SK-N-SH (cell line): ENCODE results near the gene TRIP10.

Experiments used
- CTCF ChIP-seq: fragments of 200-600 bp; sonication (generic); IDR thresholded peaks from 2 replicates; pipeline ENCODE4 v1.6.1; 2017; ENCODE audit warnings: antibody characterized with exemption, mild to moderate bottlenecking, moderate library complexity
- TCF12 ChIP-seq: IDR thresholded peaks from 2 replicates; pipeline ENCODE4 v1.4.0; 2012
- TF ChIP-seq, protein P1 (sequence below): IDR thresholded peaks from 2 replicates; pipeline ENCODE4 v1.4.0; 2012; ENCODE audit warnings: low read depth, borderline replicate concordance

DNA sequence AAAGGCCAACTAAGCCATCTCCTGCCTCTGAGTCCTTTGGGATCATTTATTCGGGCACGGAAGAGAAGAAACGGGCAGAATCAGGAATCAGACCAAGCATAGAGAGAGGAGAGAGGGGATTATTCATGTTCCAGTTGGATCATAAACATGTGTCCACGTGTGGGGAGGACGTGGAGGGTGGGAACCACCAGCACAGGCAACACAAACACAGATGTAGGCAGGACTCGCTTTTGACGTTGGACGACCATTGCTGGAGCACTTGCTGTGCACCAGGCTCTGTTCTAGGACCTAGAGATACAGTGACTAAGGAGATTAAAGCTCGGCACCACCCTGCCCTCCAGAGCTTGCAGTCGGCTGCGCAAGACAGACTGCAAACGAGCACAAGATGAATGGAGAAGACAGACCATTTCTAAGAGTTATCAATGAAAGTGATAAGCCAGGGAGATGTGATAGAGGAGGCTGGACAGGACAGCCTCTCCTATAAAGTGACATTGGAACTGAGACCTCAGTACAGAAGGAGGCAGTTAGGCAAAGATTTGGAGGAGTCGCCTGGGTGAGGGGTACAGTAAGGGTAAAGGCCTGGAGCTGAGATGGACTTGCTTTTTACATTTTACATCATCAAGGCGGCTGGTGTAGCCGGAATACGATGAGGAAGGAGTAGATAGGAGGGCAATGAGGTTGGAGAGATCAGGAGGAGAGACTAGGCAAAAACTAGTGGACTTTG is 27.0 kb downstream of the TRIP10 start:
- TF ChIP-seq CTCF (no peak), TCF12 (no peak)
- TF ChIP-seq, protein P1, sequence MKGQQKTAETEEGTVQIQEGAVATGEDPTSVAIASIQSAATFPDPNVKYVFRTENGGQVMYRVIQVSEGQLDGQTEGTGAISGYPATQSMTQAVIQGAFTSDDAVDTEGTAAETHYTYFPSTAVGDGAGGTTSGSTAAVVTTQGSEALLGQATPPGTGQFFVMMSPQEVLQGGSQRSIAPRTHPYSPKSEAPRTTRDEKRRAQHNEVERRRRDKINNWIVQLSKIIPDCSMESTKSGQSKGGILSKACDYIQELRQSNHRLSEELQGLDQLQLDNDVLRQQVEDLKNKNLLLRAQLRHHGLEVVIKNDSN: no peak
